Measurements from ENCODE around the gene ZNF695. TPM values are rescaled to one million over a fixed set of nuclear protein-coding genes. Genes with fewer than 3 reads are reported as not detected.
A peak's percentile ranks its signal among the peaks of the same experiment; 100 is the strongest.

Gene ZNF695
- total and polyA plus RNA-seq, 3 donors from 2014 or later: 2.8 to 6.1 (median 4.6) TPM

GRCh38 chr1:246966502-246966901 lies 41.4 kb downstream of the ZNF695 start:
- no peak overlapping the region for H3K27ac ChIP-seq
- no peaks in the 10 kb centered on the region for H3K27me3 ChIP-seq
- DNase-seq: no peak
- H3K4me1 ChIP-seq: no peaks in the 10 kb centered on the region
- intact Hi-C loops (cut with DNase I; ENCODE audit: low total_unique reads): loop anchor here (10.0 kb wide), 1 partner anchor 52 kb away; no protein-coding TSS in a partner anchor
- no peaks in the 10 kb centered on the region for H3K36me3 ChIP-seq (ENCODE audit: low read depth, missing control alignments)
- no peak for TF ChIP-seq POLR2A (IDR thresholded peaks at IDR 0.05)
- TF ChIP-seq CTCF (IDR thresholded peaks at IDR 0.05): no peak
- no peaks in the 10 kb centered on the region for H3K9me3 ChIP-seq
- H3K4me3 ChIP-seq: no peak overlapping the region
- WGBS, 2 donors: 93 to 97% methylated on average over 2 of the region's 2 CpGs

DNA sequence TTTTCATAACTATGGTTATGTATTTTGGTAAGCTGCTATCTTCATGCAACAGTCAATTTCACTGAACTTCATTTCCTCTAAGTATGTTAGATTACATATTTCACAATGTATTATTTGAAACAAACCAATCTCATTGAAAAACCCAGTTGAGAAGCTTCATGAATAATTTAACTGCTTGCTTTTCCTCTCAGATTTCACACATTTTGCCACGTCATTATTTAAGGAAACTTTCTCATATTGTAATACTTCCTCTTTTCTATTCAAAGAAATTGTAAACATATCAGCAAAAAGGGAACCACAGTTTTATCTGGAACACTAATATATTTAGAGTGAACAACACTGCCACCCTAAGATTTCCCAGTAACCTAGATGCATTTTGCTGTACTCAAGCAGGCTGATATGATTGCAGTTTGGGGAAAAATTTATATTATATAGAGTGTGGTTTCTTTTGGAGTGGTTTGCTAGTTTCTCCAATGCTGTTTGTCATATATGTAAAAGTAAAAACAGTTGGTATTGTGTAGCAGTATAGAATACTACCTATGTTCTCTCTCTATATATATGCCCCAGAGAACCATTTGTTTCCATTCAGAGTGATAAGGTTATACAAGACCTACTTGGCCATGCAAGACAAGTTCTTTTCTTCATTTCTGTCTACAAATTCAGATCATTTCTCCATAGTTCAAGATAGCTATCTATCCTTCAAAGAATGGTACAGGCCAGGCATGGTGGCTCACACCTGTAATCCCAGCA lies 47.7 kb downstream of the ZNF695 start:
- no peak for TF ChIP-seq CTCF (IDR thresholded peaks at IDR 0.05)
- Histone ChIP-seq H3K4me1 (no peaks in the 10 kb centered on the region), H3K27ac (no peak overlapping the region), H3K9me3 (no peaks in the 10 kb centered on the region), H3K4me3 (no peak overlapping the region), H3K36me3 (ENCODE audit: low read depth, missing control alignments) (no peaks in the 10 kb centered on the region), H3K27me3 (no peaks in the 10 kb centered on the region)
- 57 to 63% methylated on average over 1 of the region's 1 CpG for WGBS, 2 donors
- intact Hi-C loops (cut with DNase I; ENCODE audit: low total_unique reads): loop anchor here (10.0 kb wide), 1 partner anchor 45 kb away; no protein-coding TSS in a partner anchor
- no peak for DNase-seq

- no peaks in the 10 kb centered on the region for H3K36me3 ChIP-seq (ENCODE audit: low read depth, missing control alignments)
- intact Hi-C loops (cut with DNase I; ENCODE audit: low total_unique reads): no loop called here
- H3K27me3 ChIP-seq: no peaks in the 10 kb centered on the region
- 48 to 51% methylated on average over 4 of the region's 4 CpGs for WGBS, 2 donors
- H3K4me1 ChIP-seq: no peaks in the 10 kb centered on the region
- no peak overlapping the region for H3K4me3 ChIP-seq
- H3K27ac ChIP-seq: peak overlapping the region in 1 of 2 donors; percentile 31
- H3K9me3 ChIP-seq: no peaks in the 10 kb centered on the region
- TF ChIP-seq CTCF (IDR thresholded peaks at IDR 0.05) (no peak), POLR2A (IDR thresholded peaks at IDR 0.05) (no peak)
- DNase-seq: peak; percentile 60
Observed at GRCh38 chr1:246954126-246954525, 53.7 kb downstream of the ZNF695 start.

DNA sequence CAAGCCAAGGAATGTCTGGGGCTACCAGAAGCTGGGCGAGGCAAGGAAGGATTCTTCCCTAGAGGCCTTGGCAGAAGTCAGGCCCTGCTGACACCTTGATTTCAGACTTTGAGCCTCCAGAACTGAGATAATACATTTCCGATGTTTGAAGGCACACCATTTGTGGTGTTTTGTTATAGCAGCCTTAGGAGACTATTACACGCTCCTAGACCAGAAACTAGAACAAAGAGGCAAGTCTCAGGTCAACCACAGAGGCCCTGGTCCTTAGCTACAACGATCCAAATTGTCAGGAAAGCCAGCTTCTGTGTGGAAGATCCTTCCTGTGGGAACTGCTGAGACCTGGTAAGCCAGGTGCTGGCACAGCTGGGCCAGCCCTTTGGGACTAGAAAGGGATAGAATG lies 56.4 kb downstream of the ZNF695 start:
- Histone ChIP-seq H3K27me3 (no peaks in the 10 kb centered on the region), H3K4me3 (no peak overlapping the region), H3K36me3 (ENCODE audit: low read depth, missing control alignments) (no peaks in the 10 kb centered on the region), H3K4me1 (no peaks in the 10 kb centered on the region), H3K27ac (no peak overlapping the region), H3K9me3 (no peaks in the 10 kb centered on the region)
- DNase-seq: no peak
- WGBS, 2 donors: 96 to 97% methylated on average over 4 of the region's 4 CpGs
- intact Hi-C loops (cut with DNase I; ENCODE audit: low total_unique reads): no loop called here
- TF ChIP-seq POLR2A (IDR thresholded peaks at IDR 0.05) (no peak), CTCF (IDR thresholded peaks at IDR 0.05) (no peak)

DNA sequence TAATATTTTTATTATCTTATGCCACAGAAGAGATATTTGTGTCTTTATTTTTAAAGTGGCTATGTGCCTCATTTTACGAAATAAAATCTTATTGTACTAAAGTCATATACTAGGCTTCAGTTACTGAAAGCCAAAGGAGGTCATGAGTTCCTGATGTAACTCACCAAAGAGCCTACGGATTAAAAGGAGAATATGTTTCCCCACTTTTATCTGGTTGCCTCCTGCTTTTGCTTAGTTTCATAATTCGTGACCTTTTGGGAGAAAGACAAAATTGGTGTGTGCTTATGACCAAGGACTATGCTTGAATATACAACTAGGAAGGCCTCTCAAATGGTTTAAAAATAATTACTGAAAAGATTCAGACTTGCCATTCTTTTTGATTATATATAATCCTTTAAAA lies 57.9 kb downstream of the ZNF695 start:
- no peaks in the 10 kb centered on the region for H3K9me3 ChIP-seq
- intact Hi-C loops (cut with DNase I; ENCODE audit: low total_unique reads): no loop called here
- TF ChIP-seq POLR2A (IDR thresholded peaks at IDR 0.05) (no peak), CTCF (IDR thresholded peaks at IDR 0.05) (no peak)
- no peak overlapping the region for H3K4me3 ChIP-seq
- H3K27me3 ChIP-seq: no peaks in the 10 kb centered on the region
- peak overlapping the region; percentile 33 to 84 for H3K27ac ChIP-seq
- no peaks in the 10 kb centered on the region for H3K4me1 ChIP-seq
- H3K36me3 ChIP-seq (ENCODE audit: low read depth, missing control alignments): no peaks in the 10 kb centered on the region
- no peak for DNase-seq
- WGBS, 2 donors: 58 to 70% methylated on average over 3 of the region's 3 CpGs
